Thyroid gland (tissue), 4 donors: Measurements from ENCODE around the gene NT5C2. TPM values are rescaled to one million over a fixed set of nuclear protein-coding genes. Genes with fewer than 3 reads are reported as not detected.

Experiments
- DNase-seq, 2 donors: peaks; one replicate each; pipeline ENCODE4 v3.0.0-alpha.2; 2019
- H3K27ac ChIP-seq, 3 donors: fragments of 200-600 bp; sonication (generic); 1 replicate in 2 of 3; 2 replicates in 1 of 3; pipeline ENCODE4 v1.5.1; 2016 to 2019; ENCODE audit warnings: mild to moderate bottlenecking in 1 of 3, moderate library complexity in 1 of 3
- H3K27me3 ChIP-seq: fragments of 200-600 bp; sonication (generic); one replicate; pipeline ENCODE4 v1.5.1; 2019
- H3K36me3 ChIP-seq, 2 donors: fragments of 200-600 bp; sonication (generic); one replicate each; pipeline ENCODE4 v1.5.1; 2016 to 2019
- H3K4me1 ChIP-seq, 2 donors: fragments of 200-600 bp; sonication (generic); one replicate each; pipeline ENCODE4 v1.5.1; 2017 to 2019
- H3K4me3 ChIP-seq, 3 donors: fragments of 200-600 bp; sonication (generic); replicated peaks in 1 of 3; 1 replicate in 2 of 3; 2 replicates in 1 of 3; pipeline ENCODE4 v1.5.1; 2016; ENCODE audit warnings: mild to moderate bottlenecking in 1 of 3
- H3K9me3 ChIP-seq: fragments of 200-600 bp; sonication (generic); one replicate; pipeline ENCODE4 v1.5.1; 2017
- CTCF ChIP-seq, 6 experiments: fragments of 200-600 bp in 3 of 6; fragments of 450-650 bp in 3 of 6; sonication (generic) in 3 of 6; IDR thresholded peaks; one replicate each; pipeline ENCODE4 v1.5.1; 2016 to 2019; ENCODE audit warnings: antibody characterized with exemption in 6 of 6, mild to moderate bottlenecking in 2 of 6, inconsistent platforms in 1 of 6, moderate library complexity in 1 of 6
- POLR2A ChIP-seq, 2 donors: fragments of 450-650 bp; IDR thresholded peaks; one replicate each; pipeline ENCODE4 v1.6.1; 2017; ENCODE audit warnings: antibody characterized with exemption in 2 of 2, mild to moderate bottlenecking in 2 of 2, moderate library complexity in 1 of 2
- WGBS, 2 donors: methylation state at CpG; one replicate each; pipeline ENCODE4 v1.1.5; 2017; 5-methylcytosine and 5-hydroxymethylcytosine counted together
- intact Hi-C: fragments of 100-400 bp; cut with DNase I; formaldehyde crosslinking; loops from one replicate; pipeline ENCODE4 v1.15.1; 2023
- total RNA-seq, 4 donors: library from RNA; depleted of rRNA; stranded (reverse); fragments of >200 nt; gene quantifications; one replicate each; pipeline ENCODE4 v1.2.3, GENCODE V29; 2016

The NT5C2 gene
- total RNA-seq, 4 donors from 2014 or later = 194 to 238 (median 214) TPM

- no peak for DNase-seq
- peaks cover 0 to 4% of the 10 kb centered on the region in 2 donors for H3K4me1 ChIP-seq
- H3K36me3 ChIP-seq = no peaks in the 10 kb centered on the region
- intact Hi-C loops = no loop called here
- no peaks in the 10 kb centered on the region for H3K9me3 ChIP-seq
- no peak overlapping the region for H3K4me3 ChIP-seq
- WGBS, 2 donors = 83% methylated on average over 3 of the region's 3 CpGs
- no peaks in the 10 kb centered on the region for H3K27me3 ChIP-seq
- TF ChIP-seq POLR2A (IDR thresholded peaks at IDR 0.05) (no peak), CTCF (IDR thresholded peaks at IDR 0.05) (no peak)
- H3K27ac ChIP-seq = no peak overlapping the region
Measured at GRCh38 chr10:103054621-103055020, 138.5 kb downstream of the NT5C2 start.

- H3K4me1 ChIP-seq = peaks cover 0 to 4% of the 10 kb centered on the region in 2 donors
- no peaks in the 10 kb centered on the region for H3K9me3 ChIP-seq
- TF ChIP-seq POLR2A (IDR thresholded peaks at IDR 0.05) (no peak), CTCF (IDR thresholded peaks at IDR 0.05) (peak in 3 of 6 experiments; percentile 35 to 40 (median 40))
- H3K36me3 ChIP-seq = no peaks in the 10 kb centered on the region
- no peaks in the 10 kb centered on the region for H3K27me3 ChIP-seq
- peak; percentile 64 to 65 for DNase-seq
- intact Hi-C loops = no loop called here
- H3K27ac ChIP-seq = no peak overlapping the region
- H3K4me3 ChIP-seq = peak overlapping the region in 1 of 3 donors; percentile 10
- WGBS, 2 donors = 31 to 47% methylated on average over 20 of the region's 20 CpGs
Measured at GRCh38 chr10:103053659-103054581, 139.2 kb downstream of the NT5C2 start.

- H3K27ac ChIP-seq = no peak overlapping the region
- no peak overlapping the region for H3K4me3 ChIP-seq
- no peaks in the 10 kb centered on the region for H3K27me3 ChIP-seq
- intact Hi-C loops = no loop called here
- no peaks in the 10 kb centered on the region for H3K9me3 ChIP-seq
- 96 to 98% methylated on average over 6 of the region's 6 CpGs for WGBS, 2 donors
- no peak for DNase-seq
- TF ChIP-seq CTCF (IDR thresholded peaks at IDR 0.05) = no peak
- TF ChIP-seq POLR2A (IDR thresholded peaks at IDR 0.05) = no peak
- peaks cover 0 to 4% of the 10 kb centered on the region in 2 donors for H3K4me1 ChIP-seq
- H3K36me3 ChIP-seq = no peaks in the 10 kb centered on the region
Measured at GRCh38 chr10:103049237-103049636, 143.8 kb downstream of the NT5C2 start.

GRCh38 chr10:103047381-103047780 lies 145.7 kb downstream of the NT5C2 start:
- intact Hi-C loops = no loop called here
- WGBS, 2 donors = 94 to 99% methylated on average over 3 of the region's 3 CpGs

More at GRCh38 chr10:103047381-103047780, 145.7 kb downstream of the NT5C2 start:
- H3K27ac ChIP-seq = no peak overlapping the region
- peaks cover 1 to 3% of the 10 kb centered on the region in 2 donors for H3K4me1 ChIP-seq
- no peaks in the 10 kb centered on the region for H3K36me3 ChIP-seq
- no peak overlapping the region for H3K4me3 ChIP-seq
- H3K27me3 ChIP-seq = no peaks in the 10 kb centered on the region
- TF ChIP-seq CTCF (IDR thresholded peaks at IDR 0.05) (no peak), POLR2A (IDR thresholded peaks at IDR 0.05) (no peak)
- no peaks in the 10 kb centered on the region for H3K9me3 ChIP-seq
- no peak for DNase-seq
